K562 (cell line): ENCODE measurements around the gene IFTAP. TPM values are rescaled to one million over a fixed set of nuclear protein-coding genes. Genes with fewer than 3 reads are reported as not detected.

ENCODE experiments used
- ATAC-seq: fragments of 200-7000 bp; cut with Tn5 transposase; 3 replicates; pipeline ENCODE4 v1.9.1; 2020; ENCODE audit warnings: moderate library complexity
- BruUV-seq: library from RNA; stranded (reverse); fragments of 400-500 nt; replicated peaks from 2 replicates; lab custom pipeline; 2021; lab: Mats Ljungman, UMichigan
- CTCF ChIA-PET: fragments of 300-600 bp; formaldehyde crosslinking; extraction: SDS; loops from one replicate; lab custom pipeline; 2021; ENCODE audit warnings: low intra/inter-chr PET ratio; lab: Yijun Ruan, JAX
- POLR2A ChIA-PET: fragments of 300-600, 350-650 bp; sonication (Branson Sonifier 250); formaldehyde crosslinking; extraction: SDS; loops from one replicate; lab custom pipeline; 2021; ENCODE audit warnings: antibody characterized with exemption, inconsistent platforms; lab: Yijun Ruan, JAX
- DNase-seq, 4 experiments: peaks; one replicate each; pipeline versions ENCODE4 v3.0.0 to v3.0.0-alpha.2; 2011 to 2018; ENCODE audit warnings: low spot score in 3 of 4, mixed read lengths in 3 of 4; ENCODE audit errors: extremely low read depth in 1 of 4
- FAIRE-seq: peaks from 2 replicates; lab custom pipeline; 2011; peaks lifted over from hg19 to GRCh38; lab: Jason Lieb, UNC
- H2AFZ ChIP-seq: 2 replicates; pipeline ENCODE4 v1.6.0; 2011; ENCODE audit warnings: low read depth, low read length, control low read depth, inconsistent platforms
- H3K27ac ChIP-seq: fragments of 200-600 bp; 3 replicates; pipeline ENCODE4 v1.8.0; 2011; ENCODE audit warnings: low read depth, mild to moderate bottlenecking, control low read depth, inconsistent platforms, low read length, moderate library complexity, mixed read lengths; ENCODE audit errors: extremely low read depth
- H3K27me3 ChIP-seq, 2 experiments: fragments of 300-600 bp in 1 of 2; 2 replicates in 1 of 2; 3 replicates in 1 of 2; pipeline versions ENCODE4 v1.6.0 to v1.8.0; 2011; ENCODE audit warnings: inconsistent platforms in 2 of 2, low read length in 2 of 2, mild to moderate bottlenecking in 1 of 2, mixed read lengths in 1 of 2, moderate library complexity in 1 of 2; ENCODE audit not compliant: control insufficient read depth in 2 of 2, insufficient read depth in 2 of 2
- H3K36me3 ChIP-seq: fragments of 300-600 bp; 3 replicates; pipeline ENCODE4 v1.8.0; 2011; ENCODE audit warnings: mild to moderate bottlenecking, low read length, inconsistent platforms; ENCODE audit not compliant: control insufficient read depth, insufficient read depth
- H3K4me1 ChIP-seq, 2 experiments: fragments of 200-600 bp in 1 of 2; replicated peaks in 1 of 2; 2 replicates in 1 of 2; 3 replicates in 1 of 2; pipeline versions ENCODE4 v1.5.1 to v1.8.0; 2011; ENCODE audit warnings: inconsistent platforms in 2 of 2, low read length in 2 of 2, mild to moderate bottlenecking in 1 of 2, mixed read lengths in 1 of 2, moderate library complexity in 1 of 2; ENCODE audit not compliant: control insufficient read depth in 2 of 2, insufficient read depth in 2 of 2
- H3K4me2 ChIP-seq: 2 replicates; pipeline ENCODE4 v1.6.1; 2011; ENCODE audit warnings: low read length, control low read depth, inconsistent platforms, mixed read lengths; ENCODE audit not compliant: insufficient read depth
- H3K4me3 ChIP-seq: fragments of 200-600 bp; sonication (generic), shearing (Covaris generic); 2 replicates; pipeline ENCODE4 v1.5.1; 2016; ENCODE audit warnings: control low read depth, inconsistent platforms
- H3K79me2 ChIP-seq: fragments of 200-600 bp; 3 replicates; pipeline ENCODE4 v1.8.0; 2011; ENCODE audit warnings: low read length, inconsistent platforms; ENCODE audit not compliant: control insufficient read depth, insufficient read depth
- H3K9ac ChIP-seq, 2 experiments: 2 replicates each; pipeline versions ENCODE4 v1.6.0 to v1.6.1; 2011; ENCODE audit warnings: low read depth in 2 of 2, low read length in 2 of 2, control low read depth in 1 of 2, inconsistent platforms in 1 of 2, mild to moderate bottlenecking in 1 of 2, mixed read lengths in 1 of 2; ENCODE audit not compliant: insufficient read depth in 1 of 2
- H3K9me1 ChIP-seq: one replicate; pipeline ENCODE4 v1.6.0; 2011; ENCODE audit warnings: inconsistent platforms, mild to moderate bottlenecking, low read length, moderate library complexity; ENCODE audit not compliant: control insufficient read depth, insufficient read depth
- H3K9me3 ChIP-seq: replicated peaks from 2 replicates; pipeline ENCODE4 v1.5.1; 2011; ENCODE audit warnings: low read depth, low read length, inconsistent platforms; ENCODE audit not compliant: control insufficient read depth, insufficient read depth
- H4K20me1 ChIP-seq: replicated peaks from 2 replicates; pipeline ENCODE4 v1.6.1; 2011; ENCODE audit warnings: low read length, inconsistent platforms, mixed read lengths; ENCODE audit not compliant: control insufficient read depth, insufficient read depth
- CTBP1 ChIP-seq: fragments of 450-650 bp; IDR thresholded peaks from 2 replicates; pipeline ENCODE4 v1.6.1; 2016; ENCODE audit warnings: borderline replicate concordance
- DIDO1 ChIP-seq: fragments of 450-650 bp; IDR thresholded peaks from 2 replicates; pipeline ENCODE4 v1.6.1; 2016; ENCODE audit warnings: low read depth, missing biosample characterization, missing genetic modification characterization
- FOXA3 ChIP-seq, 2 experiments: fragments of 450-650 bp in 1 of 2; sonication (generic) in 1 of 2; formaldehyde crosslinking; IDR thresholded peaks in 1 of 2; conservative IDR thresholded peaks in 1 of 2; 2 replicates each; pipeline versions ENCODE4 v1.4.0 to v1.8.0; 2020 to 2022; ENCODE audit warnings: mild to moderate bottlenecking in 2 of 2, missing genetic modification reagents in 1 of 2
- ZBTB11 ChIP-seq, 3 experiments: fragments of 200-800 bp in 1 of 3; fragments of 250-450 bp in 1 of 3; fragments of 450-650 bp in 1 of 3; sonication (Bioruptor Pico) in 1 of 3; sonication (Bioruptor generic) in 1 of 3; formaldehyde crosslinking in 1 of 3; IDR thresholded peaks; 2 replicates each; pipeline versions ENCODE4 v1.6.1 to v1.8.0; 2016 to 2022; ENCODE audit warnings: mild to moderate bottlenecking in 2 of 3, missing genetic modification characterization in 2 of 3, missing compliant biosample characterization in 1 of 3, moderate library complexity in 1 of 3
- ZBTB40 ChIP-seq, 2 experiments: fragments of 450-650 bp in 1 of 2; sonication (generic) in 1 of 2; formaldehyde crosslinking in 1 of 2; IDR thresholded peaks; 2 replicates each; pipeline versions ENCODE4 v1.7.1 to v1.9.0; 2016 to 2022; ENCODE audit warnings: inconsistent platforms in 1 of 2, mild to moderate bottlenecking in 1 of 2, missing genetic modification reagents in 1 of 2
- ZFP1 ChIP-seq: fragments of 450-650 bp; formaldehyde crosslinking; IDR thresholded peaks from 2 replicates; pipeline ENCODE4 v1.4.0; 2020; ENCODE audit warnings: mild to moderate bottlenecking, mixed read lengths
- WGBS: fragments of 100-300 bp; shearing (Covaris generic); methylation state at CpG from one replicate; pipeline ENCODE4 v1.1.6; 2016; ENCODE audit warnings: low coverage, mixed read lengths; ENCODE audit not compliant: insufficient coverage; ENCODE audit errors: missing lambda C conversion rate; 5-methylcytosine and 5-hydroxymethylcytosine counted together
- in situ Hi-C: fragments of 300-500 bp; cut with MboI; formaldehyde crosslinking; loops from 4 replicates; pipeline ENCODE4 v1.15.0; 2018; ENCODE audit warnings: inconsistent platforms, mixed read lengths
- intact Hi-C: fragments of 100-400 bp; cut with micrococcal nuclease; formaldehyde crosslinking; loops from 2 replicates; pipeline ENCODE4 v1.14.2; 2022
- polyA plus RNA-seq, 8 experiments: library from polyadenylated mRNA; depleted of rRNA in 4 of 8; stranded (reverse) in 5 of 8; unstranded in 3 of 8; fragments of >200 nt; fragmentation: Nextera tagmentation in 2 of 8; fragmentation: Illumina TruSeq in 1 of 8; extraction: Ambion mirVana in 2 of 8; extraction: Trizol in 1 of 8; gene quantifications; 2 replicates each; pipeline versions ENCODE4 v1.2.1 to v1.2.3, GENCODE V29; 2011 to 2014; ENCODE audit warnings: inconsistent platforms in 1 of 8, missing spikeins in 1 of 8
- total RNA-seq, 7 experiments: library from RNA; depleted of rRNA in 6 of 7; stranded (reverse); fragments of >200 nt in 6 of 7; fragmentation: Illumina TruSeq in 2 of 7; extraction: Trizol in 2 of 7; gene quantifications; 2 replicates each; pipeline versions ENCODE4 v1.2.1 to v1.2.3, GENCODE V29; 2011 to 2021; ENCODE audit warnings: low replicate concordance in 1 of 7

Gene IFTAP
- total and polyA plus RNA-seq, 9 of the 15 experiments (the other 6 are each of a cell fraction or from before 2014, with no cell fraction given) = 9.2 to 30.0 (median 17.0) TPM

- Histone ChIP-seq H3K9ac (no peak overlapping the region), H2AFZ (peak overlapping the region; percentile 98), H3K4me1 (no peaks in the 10 kb centered on the region; a peak in 2 of 5 replicates), H3K79me2 (no peaks in the 10 kb centered on the region), H3K27me3 (no peaks in the 10 kb centered on the region), H3K4me3 (no peak overlapping the region), H3K9me3 (peaks cover 1% of the 10 kb centered on the region; the same call in 1 of the 2 replicates), H4K20me1 (no peaks in the 10 kb centered on the region), H3K36me3 (no peaks in the 10 kb centered on the region), H3K4me2 (peak overlapping the region; percentile 36; the same call in 1 of the 2 replicates), H3K27ac (no peak overlapping the region), H3K9me1 (no peaks in the 10 kb centered on the region)
- POLR2A ChIA-PET = no interaction called here
- no peak for DNase-seq
- CTCF ChIA-PET = no interaction called here
- WGBS = 47% methylated on average over 4 of the region's 4 CpGs
- BruUV-seq = no TSS peak
- intact Hi-C loops = no loop called here
- in situ Hi-C loops = no loop called here
- FAIRE-seq = no peak
- ATAC-seq = no peak
- TF ChIP-seq FOXA3 (CRISPR knock-in tag; conservative IDR thresholded peaks at IDR 0.05 in 1 of 2, IDR thresholded peaks at IDR 0.05 in 1 of 2) (peak in 1 of 2 experiments; percentile 43; a peak in 1 of 4 replicates), ZFP1 (CRISPR knock-in tag) (peak; percentile 92), CTBP1 (no peak), ZBTB11 (CRISPR knock-in tag; IDR thresholded peaks at IDR 0.05) (peak in 1 of 3 experiments; percentile 19; a peak in 1 of 6 replicates), ZBTB40 (IDR thresholded peaks at IDR 0.05) (0 out of 2 replicates have a peak, but pooled peaks have one; percentile 47), ZBTB40 (CRISPR knock-in tag; IDR thresholded peaks at IDR 0.05) (no peak), DIDO1 (tag) (peak; percentile 64; the same call in 1 of the 2 replicates)
Measured at GRCh38 chr11:36558571-36559413, 35.5 kb upstream of the IFTAP start.
